Left ventricle myocardium inferior (tissue), 1 donor: ENCODE results near the gene FAM229A. TPM values are rescaled to one million over a fixed set of nuclear protein-coding genes. Genes with fewer than 3 reads are reported as not detected.

Experiments used
- DNase-seq: peaks from one replicate; pipeline ENCODE4 v3.0.0-alpha.2; 2020
- H3K27ac ChIP-seq: fragments of 200-600 bp; replicated peaks from 2 replicates; pipeline ENCODE4 v1.8.0; 2021
- H3K27me3 ChIP-seq: fragments of 200-600 bp; 2 replicates; pipeline ENCODE4 v1.8.0; 2021; ENCODE audit warnings: low read depth
- H3K36me3 ChIP-seq: fragments of 200-600 bp; 2 replicates; pipeline ENCODE4 v1.8.0; 2021
- H3K4me1 ChIP-seq: fragments of 200-600 bp; 2 replicates; pipeline ENCODE4 v1.8.0; 2021
- H3K4me3 ChIP-seq: fragments of 200-600 bp; 2 replicates; pipeline ENCODE4 v1.8.0; 2021; ENCODE audit warnings: mild to moderate bottlenecking, moderate library complexity
- H3K9me3 ChIP-seq: fragments of 200-600 bp; replicated peaks from 2 replicates; pipeline ENCODE4 v1.8.0; 2021
- CTCF ChIP-seq: fragments of 200-600 bp; IDR thresholded peaks from 2 replicates; pipeline ENCODE4 v1.8.0; 2021; ENCODE audit warnings: antibody characterized with exemption, mild to moderate bottlenecking, borderline replicate concordance
- intact Hi-C: fragments of 100-400 bp; cut with micrococcal nuclease; formaldehyde crosslinking; loops from one replicate; pipeline ENCODE4 v1.11.0; 2022
- total RNA-seq: library from RNA; stranded (reverse); fragmentation: NEBNext Ultra II Directional; extraction: Animal tissue kit (Norgen Biotek cat#: 25700); gene quantifications from one replicate; pipeline ENCODE4 v1.2.1, GENCODE V29; 2021
- donor health status: DM: no; HTN: yes; CAD: no; lungs with severe emphysema.

FAM229A gene
- total RNA-seq, 1 donor from 2014 or later: 2.1 TPM

- peaks cover 95% of the 10 kb centered on the region for H3K36me3 ChIP-seq
- peaks cover 62% of the 10 kb centered on the region for H3K4me1 ChIP-seq
- DNase-seq: no peak
- no peak overlapping the region for H3K4me3 ChIP-seq
- H3K9me3 ChIP-seq: no peaks in the 10 kb centered on the region
- no peak for TF ChIP-seq CTCF
- intact Hi-C loops: no loop called here
- H3K27ac ChIP-seq: no peak overlapping the region
- no peaks in the 10 kb centered on the region for H3K27me3 ChIP-seq
Measured at GRCh38 chr1:32388641-32389040, 26.4 kb upstream of the FAM229A start.

- peaks cover 44% of the 10 kb centered on the region for H3K4me1 ChIP-seq
- H3K36me3 ChIP-seq: peaks cover 99% of the 10 kb centered on the region
- TF ChIP-seq CTCF: no peak
- intact Hi-C loops: no loop called here
- no peaks in the 10 kb centered on the region for H3K9me3 ChIP-seq
- no peak overlapping the region for H3K4me3 ChIP-seq
- DNase-seq: no peak
- no peak overlapping the region for H3K27ac ChIP-seq
- H3K27me3 ChIP-seq: no peaks in the 10 kb centered on the region
Measured at GRCh38 chr1:32386676-32387392, 24.5 kb upstream of the FAM229A start.

- Histone ChIP-seq H3K4me3 (no peak overlapping the region), H3K9me3 (no peaks in the 10 kb centered on the region), H3K36me3 (peaks cover 100% of the 10 kb centered on the region), H3K4me1 (no peaks in the 10 kb centered on the region), H3K27me3 (no peaks in the 10 kb centered on the region), H3K27ac (no peak overlapping the region)
- no peak for TF ChIP-seq CTCF
- intact Hi-C loops: no loop called here
- no peak for DNase-seq
Measured at GRCh38 chr1:32380057-32380456, 17.8 kb upstream of the FAM229A start.

- intact Hi-C loops: no loop called here
Measured at GRCh38 chr1:32377541-32378220, 15.4 kb upstream of the FAM229A start.

GRCh38 chr1:32376199-32376598, 13.9 kb upstream of the FAM229A start:
- H3K36me3 ChIP-seq: peaks cover 99% of the 10 kb centered on the region
- no peak for TF ChIP-seq CTCF
- intact Hi-C loops: no loop called here

More at GRCh38 chr1:32377541-32378220, 15.4 kb upstream of the FAM229A start:
- Histone ChIP-seq H3K27me3 (no peaks in the 10 kb centered on the region), H3K4me3 (no peak overlapping the region), H3K9me3 (no peaks in the 10 kb centered on the region), H3K4me1 (no peaks in the 10 kb centered on the region), H3K27ac (no peak overlapping the region), H3K36me3 (peaks cover 100% of the 10 kb centered on the region)
- no peak for DNase-seq
- no peak for TF ChIP-seq CTCF

More at GRCh38 chr1:32376199-32376598, 13.9 kb upstream of the FAM229A start:
- Histone ChIP-seq H3K9me3 (no peaks in the 10 kb centered on the region), H3K27me3 (no peaks in the 10 kb centered on the region), H3K4me1 (no peaks in the 10 kb centered on the region), H3K27ac (no peak overlapping the region), H3K4me3 (no peak overlapping the region)
- DNase-seq: no peak
